Neuron (in vitro differentiated cells): ENCODE results near the gene NME3.

ENCODE experiments used
- H2AFZ ChIP-seq: one replicate; pipeline ENCODE4 v1.6.1; 2013; ENCODE audit warnings: low read depth, mild to moderate bottlenecking, inconsistent platforms, low read length, moderate library complexity
- H3K27me3 ChIP-seq: one replicate; pipeline ENCODE4 v1.6.1; 2013; ENCODE audit warnings: low read length; ENCODE audit not compliant: insufficient read depth
- H3K36me3 ChIP-seq: one replicate; pipeline ENCODE4 v1.6.1; 2013; ENCODE audit warnings: low read length; ENCODE audit not compliant: insufficient read depth
- H3K4me1 ChIP-seq: one replicate; pipeline ENCODE4 v1.6.1; 2013; ENCODE audit warnings: low read length; ENCODE audit not compliant: insufficient read depth
- H3K4me3 ChIP-seq: 2 replicates; pipeline ENCODE4 v1.5.1; 2013; ENCODE audit warnings: mild to moderate bottlenecking, low read length, moderate library complexity
- H3K9me3 ChIP-seq: one replicate; pipeline ENCODE4 v1.6.1; 2013; ENCODE audit warnings: low read length

NME3 gene

GRCh38 chr16:1754204-1754603 lies 17.1 kb downstream of the NME3 start:
- Histone ChIP-seq H3K27me3 (no peaks in the 10 kb centered on the region), H3K4me3 (no peak overlapping the region), H3K36me3 (peaks cover 44% of the 10 kb centered on the region), H3K9me3 (no peaks in the 10 kb centered on the region), H3K4me1 (no peaks in the 10 kb centered on the region), H2AFZ (no peak overlapping the region)

- peaks cover 50% of the 10 kb centered on the region for H3K36me3 ChIP-seq
- H3K4me1 ChIP-seq, result no peaks in the 10 kb centered on the region
- no peaks in the 10 kb centered on the region for H3K27me3 ChIP-seq
- H3K9me3 ChIP-seq, result no peaks in the 10 kb centered on the region
- no peak overlapping the region for H2AFZ ChIP-seq
- no peak overlapping the region for H3K4me3 ChIP-seq
Measured at GRCh38 chr16:1752853-1753252, 18.5 kb downstream of the NME3 start.

GRCh38 chr16:1751946-1752345 lies 19.4 kb downstream of the NME3 start:
- Histone ChIP-seq H3K4me3 (no peak overlapping the region), H2AFZ (no peak overlapping the region), H3K27me3 (no peaks in the 10 kb centered on the region), H3K9me3 (no peaks in the 10 kb centered on the region), H3K4me1 (no peaks in the 10 kb centered on the region), H3K36me3 (peaks cover 59% of the 10 kb centered on the region)

- no peak overlapping the region for H3K4me3 ChIP-seq
- no peaks in the 10 kb centered on the region for H3K9me3 ChIP-seq
- H3K36me3 ChIP-seq, result peaks cover 65% of the 10 kb centered on the region
- no peaks in the 10 kb centered on the region for H3K27me3 ChIP-seq
- H2AFZ ChIP-seq, result no peak overlapping the region
- no peaks in the 10 kb centered on the region for H3K4me1 ChIP-seq
Measured at GRCh38 chr16:1749152-1750117, 21.9 kb downstream of the NME3 start.

- Histone ChIP-seq H3K4me3 (no peak overlapping the region), H3K36me3 (peaks cover 73% of the 10 kb centered on the region)
Measured at GRCh38 chr16:1747934-1748333, 23.4 kb downstream of the NME3 start.

GRCh38 chr16:1746693-1747195 lies 24.6 kb downstream of the NME3 start:
- H3K36me3 ChIP-seq, result peaks cover 62% of the 10 kb centered on the region
- no peaks in the 10 kb centered on the region for H3K27me3 ChIP-seq
- H3K9me3 ChIP-seq, result no peaks in the 10 kb centered on the region
- no peak overlapping the region for H3K4me3 ChIP-seq
- no peak overlapping the region for H2AFZ ChIP-seq
- no peaks in the 10 kb centered on the region for H3K4me1 ChIP-seq

More at GRCh38 chr16:1747934-1748333, 23.4 kb downstream of the NME3 start:
- H2AFZ ChIP-seq, result no peak overlapping the region
- H3K4me1 ChIP-seq, result no peaks in the 10 kb centered on the region
- no peaks in the 10 kb centered on the region for H3K27me3 ChIP-seq
- H3K9me3 ChIP-seq, result no peaks in the 10 kb centered on the region

GRCh38 chr16:1745900-1746692 lies 25.2 kb downstream of the NME3 start:
- no peaks in the 10 kb centered on the region for H3K9me3 ChIP-seq
- no peaks in the 10 kb centered on the region for H3K4me1 ChIP-seq
- H3K4me3 ChIP-seq, result no peak overlapping the region
- no peak overlapping the region for H2AFZ ChIP-seq
- no peaks in the 10 kb centered on the region for H3K27me3 ChIP-seq
- peaks cover 57% of the 10 kb centered on the region for H3K36me3 ChIP-seq

- H3K9me3 ChIP-seq, result no peaks in the 10 kb centered on the region
- H3K27me3 ChIP-seq, result no peaks in the 10 kb centered on the region
- H3K4me1 ChIP-seq, result no peaks in the 10 kb centered on the region
- H3K4me3 ChIP-seq, result no peak overlapping the region
- H2AFZ ChIP-seq, result no peak overlapping the region
- H3K36me3 ChIP-seq, result peaks cover 54% of the 10 kb centered on the region
Measured at GRCh38 chr16:1745181-1745899, 26.0 kb downstream of the NME3 start.

- no peak overlapping the region for H2AFZ ChIP-seq
- no peak overlapping the region for H3K4me3 ChIP-seq
- peaks cover 50% of the 10 kb centered on the region for H3K36me3 ChIP-seq
- no peaks in the 10 kb centered on the region for H3K9me3 ChIP-seq
- H3K27me3 ChIP-seq, result no peaks in the 10 kb centered on the region
- H3K4me1 ChIP-seq, result no peaks in the 10 kb centered on the region
Measured at GRCh38 chr16:1744338-1744840, 27.0 kb downstream of the NME3 start.

GRCh38 chr16:1743376-1744337 lies 27.7 kb downstream of the NME3 start:
- peaks cover 42% of the 10 kb centered on the region for H3K36me3 ChIP-seq
- no peaks in the 10 kb centered on the region for H3K4me1 ChIP-seq
- H3K4me3 ChIP-seq, result no peak overlapping the region
- no peak overlapping the region for H2AFZ ChIP-seq
- H3K27me3 ChIP-seq, result no peaks in the 10 kb centered on the region
- no peaks in the 10 kb centered on the region for H3K9me3 ChIP-seq

- Histone ChIP-seq H3K9me3 (peaks cover 3% of the 10 kb centered on the region), H3K4me3 (no peak overlapping the region), H3K36me3 (peaks cover 23% of the 10 kb centered on the region), H3K27me3 (no peaks in the 10 kb centered on the region), H3K4me1 (no peaks in the 10 kb centered on the region), H2AFZ (no peak overlapping the region)
Measured at GRCh38 chr16:1741553-1742165, 29.7 kb downstream of the NME3 start.
